ENCODE measurements around the gene PCNX4. TPM values are rescaled to one million over a fixed set of nuclear protein-coding genes. Genes with fewer than 3 reads are reported as not detected.

Gene PCNX4
- total and polyA plus RNA-seq, 8 donors = 9.5 to 24.0 (median 16.1) TPM

- TF ChIP-seq, protein P1, sequence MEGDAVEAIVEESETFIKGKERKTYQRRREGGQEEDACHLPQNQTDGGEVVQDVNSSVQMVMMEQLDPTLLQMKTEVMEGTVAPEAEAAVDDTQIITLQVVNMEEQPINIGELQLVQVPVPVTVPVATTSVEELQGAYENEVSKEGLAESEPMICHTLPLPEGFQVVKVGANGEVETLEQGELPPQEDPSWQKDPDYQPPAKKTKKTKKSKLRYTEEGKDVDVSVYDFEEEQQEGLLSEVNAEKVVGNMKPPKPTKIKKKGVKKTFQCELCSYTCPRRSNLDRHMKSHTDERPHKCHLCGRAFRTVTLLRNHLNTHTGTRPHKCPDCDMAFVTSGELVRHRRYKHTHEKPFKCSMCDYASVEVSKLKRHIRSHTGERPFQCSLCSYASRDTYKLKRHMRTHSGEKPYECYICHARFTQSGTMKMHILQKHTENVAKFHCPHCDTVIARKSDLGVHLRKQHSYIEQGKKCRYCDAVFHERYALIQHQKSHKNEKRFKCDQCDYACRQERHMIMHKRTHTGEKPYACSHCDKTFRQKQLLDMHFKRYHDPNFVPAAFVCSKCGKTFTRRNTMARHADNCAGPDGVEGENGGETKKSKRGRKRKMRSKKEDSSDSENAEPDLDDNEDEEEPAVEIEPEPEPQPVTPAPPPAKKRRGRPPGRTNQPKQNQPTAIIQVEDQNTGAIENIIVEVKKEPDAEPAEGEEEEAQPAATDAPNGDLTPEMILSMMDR (IDR thresholded peaks at IDR 0.05) = no peak
- intact Hi-C loops (cut with DNase I) = loop anchor here in 1 of 3 donors (10.0 kb wide), 1 partner anchor 47 kb away; no protein-coding TSS in a partner anchor
- peaks cover 5 to 10% (median 8%) of the 10 kb centered on the region in 3 donors for H3K4me1 ChIP-seq
- no peaks in the 10 kb centered on the region for H3K9me3 ChIP-seq
- FAIRE-seq (no peak), ATAC-seq (no peak), DNase-seq (no peak)
- WGBS, 2 donors = 86 to 88% methylated on average over 4 of the region's 4 CpGs
- no peak overlapping the region for H3K4me3 ChIP-seq
- H3K27ac ChIP-seq = no peak overlapping the region
- H3K27me3 ChIP-seq = no peaks in the 10 kb centered on the region
- no peaks in the 10 kb centered on the region for H3K36me3 ChIP-seq
These were observed 15.8 kb downstream of the PCNX4 start for GRCh38 chr14:60107477-60107876.

DNA sequence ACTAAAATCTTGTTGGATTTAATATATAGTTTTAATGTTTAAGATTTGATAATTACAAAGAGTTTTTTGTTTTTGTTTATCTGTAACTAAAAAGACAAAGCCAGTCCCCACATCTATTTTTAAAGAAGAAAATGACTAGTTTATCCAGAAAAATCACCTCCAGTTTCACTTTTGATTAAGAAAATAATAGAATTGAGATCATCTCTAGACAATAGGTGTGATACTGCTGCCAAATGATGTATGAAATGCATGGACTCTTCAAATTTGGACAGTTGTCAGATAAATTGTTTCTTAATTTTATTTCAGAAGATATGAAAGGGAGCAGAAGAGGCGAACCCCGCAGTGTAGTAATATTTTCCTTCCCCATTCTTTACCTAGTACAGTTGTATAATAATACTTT, 20.0 kb downstream of the PCNX4 start:
- peaks cover 0 to 7% (median 0%) of the 10 kb centered on the region in 3 donors for H3K36me3 ChIP-seq
- no peaks in the 10 kb centered on the region for H3K4me1 ChIP-seq
- intact Hi-C loops (cut with DNase I) = no loop called here
- FAIRE-seq (no peak), ATAC-seq (no peak), DNase-seq (no peak)
- H3K27me3 ChIP-seq = no peaks in the 10 kb centered on the region
- H3K27ac ChIP-seq = no peak overlapping the region
- H3K4me3 ChIP-seq = no peak overlapping the region
- TF ChIP-seq, protein P1 (IDR thresholded peaks at IDR 0.05) = no peak
- 86 to 92% methylated on average over 2 of the region's 2 CpGs for WGBS, 2 donors
- H3K9me3 ChIP-seq = no peaks in the 10 kb centered on the region

DNA sequence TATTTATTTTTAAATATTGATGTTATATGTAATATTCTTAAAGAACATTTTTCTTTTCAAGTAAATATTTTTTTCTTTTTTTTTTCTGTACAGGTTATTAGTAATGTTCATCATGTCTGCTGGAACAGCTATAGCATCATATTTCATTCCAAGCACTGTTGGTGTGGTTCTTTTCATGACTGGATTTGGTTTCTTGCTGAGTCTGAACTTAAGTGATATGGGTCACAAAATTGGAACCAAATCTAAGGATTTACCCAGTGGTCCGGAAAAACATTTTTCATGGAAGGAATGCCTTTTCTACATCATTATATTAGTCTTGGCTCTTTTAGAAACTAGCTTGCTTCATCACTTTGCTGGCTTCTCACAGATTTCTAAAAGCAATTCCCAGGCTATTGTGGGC, 23.2 kb downstream of the PCNX4 start:
- peaks cover 0 to 22% (median 3%) of the 10 kb centered on the region in 3 donors for H3K36me3 ChIP-seq
- H3K9me3 ChIP-seq = no peaks in the 10 kb centered on the region
- H3K4me3 ChIP-seq = no peak overlapping the region
- H3K27ac ChIP-seq = no peak overlapping the region
- ATAC-seq (no peak), DNase-seq (no peak), FAIRE-seq (no peak)
- intact Hi-C loops (cut with DNase I) = no loop called here
- 2 to 61% methylated on average over 1 of the region's 1 CpG for WGBS, 2 donors
- H3K4me1 ChIP-seq = no peaks in the 10 kb centered on the region
- TF ChIP-seq, protein P1 (IDR thresholded peaks at IDR 0.05) = no peak
- H3K27me3 ChIP-seq = no peaks in the 10 kb centered on the region

DNA sequence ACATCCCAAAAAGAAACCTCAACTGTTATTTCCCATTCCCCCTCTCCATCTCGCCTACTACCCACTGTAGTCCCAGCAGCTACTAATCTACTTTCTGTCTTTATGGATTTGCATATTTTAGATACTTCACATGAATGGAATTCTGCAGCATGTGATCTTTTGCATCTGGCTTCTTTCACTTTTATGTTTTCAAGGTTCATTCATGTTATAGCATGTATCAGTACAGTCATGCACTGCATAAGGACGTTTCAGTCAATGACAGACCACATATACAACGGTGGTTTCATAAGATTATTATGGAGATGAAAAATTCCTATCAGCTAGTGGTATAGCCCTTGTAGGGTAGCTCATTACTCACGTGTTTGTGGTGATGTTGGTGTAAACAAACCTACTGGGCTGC, 24.5 kb downstream of the PCNX4 start:
- DNase-seq (no peak), ATAC-seq (no peak), FAIRE-seq (no peak)
- WGBS, 2 donors = 74 to 78% methylated on average over 4 of the region's 4 CpGs
- no peaks in the 10 kb centered on the region for H3K4me1 ChIP-seq
- no peaks in the 10 kb centered on the region for H3K9me3 ChIP-seq
- H3K4me3 ChIP-seq = no peak overlapping the region
- no peaks in the 10 kb centered on the region for H3K27me3 ChIP-seq
- intact Hi-C loops (cut with DNase I) = no loop called here
- TF ChIP-seq, protein P1 (IDR thresholded peaks at IDR 0.05) = no peak
- peaks cover 0 to 22% (median 3%) of the 10 kb centered on the region in 3 donors for H3K36me3 ChIP-seq
- no peak overlapping the region for H3K27ac ChIP-seq

DNA sequence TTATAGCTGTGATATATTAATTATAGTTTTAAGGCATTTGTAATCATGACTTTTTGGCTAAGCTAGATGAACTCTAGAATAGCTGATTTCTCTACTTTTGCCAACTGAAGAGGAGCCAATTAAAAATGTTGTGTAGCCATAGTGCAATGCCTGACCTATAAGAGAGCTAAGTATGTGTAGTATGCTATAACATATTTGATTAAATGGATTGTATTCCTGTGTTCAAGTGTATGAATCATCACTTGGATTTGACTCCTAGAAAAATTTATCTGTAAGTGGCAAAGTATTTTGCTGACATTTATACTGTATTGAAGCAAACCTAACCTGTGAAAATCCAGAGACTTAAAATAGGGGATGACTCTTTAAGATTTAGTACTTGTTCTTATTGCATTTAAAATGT, 34.2 kb downstream of the PCNX4 start:
- H3K36me3 ChIP-seq = peaks cover 0 to 30% (median 5%) of the 10 kb centered on the region in 3 donors
- no peak for FAIRE-seq

More for the DNA sequence above, 34.2 kb downstream of the PCNX4 start:
- intact Hi-C loops (cut with DNase I) = no loop called here
- ATAC-seq (no peak), DNase-seq (no peak)
- H3K9me3 ChIP-seq = no peaks in the 10 kb centered on the region
- TF ChIP-seq, protein P1 (IDR thresholded peaks at IDR 0.05) = no peak
- H3K27ac ChIP-seq = no peak overlapping the region
- H3K4me1 ChIP-seq = no peaks in the 10 kb centered on the region
- H3K27me3 ChIP-seq = no peaks in the 10 kb centered on the region
- no peak overlapping the region for H3K4me3 ChIP-seq
